Esophagus muscularis mucosa (tissue), 3 donors: ENCODE measurements around the gene DOCK11.

Experiments used
- POLR2A ChIP-seq: fragments of 450-650 bp; IDR thresholded peaks from one replicate; pipeline ENCODE4 v1.6.1; 2017; ENCODE audit warnings: antibody characterized with exemption, moderate library complexity, mild to moderate bottlenecking, low read depth
- TF ChIP-seq, protein P1 (sequence below), 3 experiments: fragments of 200-600 bp in 2 of 3; fragments of 450-650 bp in 1 of 3; sonication (generic) in 2 of 3; IDR thresholded peaks; one replicate each; pipeline ENCODE4 v1.5.1; 2017 to 2019; ENCODE audit warnings: antibody characterized with exemption in 3 of 3, mild to moderate bottlenecking in 2 of 3, moderate library complexity in 1 of 3

DNA sequence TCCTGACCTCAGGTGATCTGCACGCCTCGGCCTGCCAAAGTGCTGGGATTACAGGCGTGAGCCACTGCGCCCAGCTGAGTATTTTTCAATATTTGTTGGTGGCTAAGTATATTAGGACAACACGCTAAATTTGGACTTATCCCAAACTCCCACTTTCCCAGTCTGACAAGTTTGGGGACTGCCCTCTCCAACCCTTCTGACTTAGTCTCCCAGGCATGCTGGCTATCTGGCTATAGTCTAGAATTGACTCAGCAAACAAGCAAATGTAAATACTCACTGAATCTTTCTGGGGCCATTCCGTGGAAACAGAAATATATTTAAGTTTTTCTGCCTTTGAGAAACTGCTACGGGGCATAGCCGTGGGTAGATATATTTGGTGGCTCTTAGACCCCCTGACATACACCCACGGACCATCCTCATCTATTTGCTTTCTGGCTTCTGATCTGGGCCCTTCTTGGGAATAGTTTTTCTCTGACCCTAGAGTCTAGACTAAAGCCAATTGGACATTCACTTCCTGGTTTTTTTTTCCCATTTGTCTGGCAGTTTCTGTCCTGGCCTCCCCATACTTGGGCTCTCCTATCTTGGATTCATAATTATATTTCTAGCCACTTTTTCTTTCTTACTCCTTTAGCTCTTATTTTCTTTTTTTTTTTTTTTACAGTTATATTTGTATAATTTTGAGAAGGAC is 11.3 kb upstream of the DOCK11 start:
- TF ChIP-seq, protein P1, sequence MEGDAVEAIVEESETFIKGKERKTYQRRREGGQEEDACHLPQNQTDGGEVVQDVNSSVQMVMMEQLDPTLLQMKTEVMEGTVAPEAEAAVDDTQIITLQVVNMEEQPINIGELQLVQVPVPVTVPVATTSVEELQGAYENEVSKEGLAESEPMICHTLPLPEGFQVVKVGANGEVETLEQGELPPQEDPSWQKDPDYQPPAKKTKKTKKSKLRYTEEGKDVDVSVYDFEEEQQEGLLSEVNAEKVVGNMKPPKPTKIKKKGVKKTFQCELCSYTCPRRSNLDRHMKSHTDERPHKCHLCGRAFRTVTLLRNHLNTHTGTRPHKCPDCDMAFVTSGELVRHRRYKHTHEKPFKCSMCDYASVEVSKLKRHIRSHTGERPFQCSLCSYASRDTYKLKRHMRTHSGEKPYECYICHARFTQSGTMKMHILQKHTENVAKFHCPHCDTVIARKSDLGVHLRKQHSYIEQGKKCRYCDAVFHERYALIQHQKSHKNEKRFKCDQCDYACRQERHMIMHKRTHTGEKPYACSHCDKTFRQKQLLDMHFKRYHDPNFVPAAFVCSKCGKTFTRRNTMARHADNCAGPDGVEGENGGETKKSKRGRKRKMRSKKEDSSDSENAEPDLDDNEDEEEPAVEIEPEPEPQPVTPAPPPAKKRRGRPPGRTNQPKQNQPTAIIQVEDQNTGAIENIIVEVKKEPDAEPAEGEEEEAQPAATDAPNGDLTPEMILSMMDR (IDR thresholded peaks at IDR 0.05), result no peak
- no peak for TF ChIP-seq POLR2A
